Omental fat pad (tissue), 4 donors: ENCODE results near the gene SLX4. TPM values are rescaled to one million over a fixed set of nuclear protein-coding genes. Genes with fewer than 3 reads are reported as not detected.

Source experiments
- ATAC-seq: fragments of 150-250 bp; one replicate; pipeline ENCODE4 v1.9.1; 2016; ENCODE audit warnings: mild to moderate bottlenecking, moderate library complexity; ENCODE audit not compliant: low FRiP score
- DNase-seq: peaks from one replicate; pipeline ENCODE4 v3.0.0-alpha.2; 2019; ENCODE audit warnings: low spot score
- CTCF ChIP-seq, 3 donors: fragments of 450-650 bp; IDR thresholded peaks; one replicate each; pipeline ENCODE4 v1.5.1; 2016 to 2017; ENCODE audit warnings: antibody characterized with exemption in 3 of 3, mild to moderate bottlenecking in 3 of 3, moderate library complexity in 2 of 3
- total RNA-seq, 4 donors: library from RNA; depleted of rRNA; stranded (reverse); fragments of >200 nt; gene quantifications; one replicate each; pipeline ENCODE4 v1.1.0, GENCODE V29; 2016

Gene SLX4
- total RNA-seq, 4 donors from 2014 or later, result 2.9 to 4.4 (median 3.3) TPM

- ATAC-seq (no peak), DNase-seq (no peak)
- TF ChIP-seq CTCF (IDR thresholded peaks at IDR 0.05), result no peak
These were observed 61.5 kb downstream of the SLX4 start for GRCh38 chr16:3549906-3550305.

- DNase-seq (no peak), ATAC-seq (peak; percentile 33)
- no peak for TF ChIP-seq CTCF (IDR thresholded peaks at IDR 0.05)
These were observed 62.5 kb downstream of the SLX4 start for GRCh38 chr16:3548859-3549258.

GRCh38 chr16:3548445-3548844 lies 63.0 kb downstream of the SLX4 start:
- no peak for ATAC-seq
- DNase-seq, result no peak
- TF ChIP-seq CTCF (IDR thresholded peaks at IDR 0.05), result no peak

GRCh38 chr16:3546986-3547682 lies 64.3 kb downstream of the SLX4 start:
- DNase-seq (no peak), ATAC-seq (no peak)
- no peak for TF ChIP-seq CTCF (IDR thresholded peaks at IDR 0.05)

GRCh38 chr16:3542601-3543373 lies 68.6 kb downstream of the SLX4 start:
- ATAC-seq (no peak), DNase-seq (no peak)
- no peak for TF ChIP-seq CTCF (IDR thresholded peaks at IDR 0.05)

GRCh38 chr16:3541527-3542155 lies 69.8 kb downstream of the SLX4 start:
- no peak for ATAC-seq
- no peak for TF ChIP-seq CTCF (IDR thresholded peaks at IDR 0.05)
- no peak for DNase-seq
